HG03135 (cell line): Measurements from ENCODE around the gene FAM20A.
"Not testable (repeated sequence)": the region's sequence is repeated elsewhere in the genome, so short reads cannot be mapped to it uniquely, and the experiment has no call there.

Experiments
- ATAC-seq: cut with Tn5 transposase; IDR thresholded peaks from one replicate; pipeline ENCODE4 v1.9.1; 2021; ENCODE audit warnings: mild to moderate bottlenecking, moderate library complexity; ENCODE audit not compliant: unreplicated experiment

FAM20A gene

GRCh38 chr17:68533887-68534694 lies 67.1 kb downstream of the FAM20A start:
- ATAC-seq: no peak

- no peak for ATAC-seq
Measured at GRCh38 chr17:68532826-68533225, 68.3 kb downstream of the FAM20A start.

- no peak for ATAC-seq
Measured at GRCh38 chr17:68531252-68531651, 69.9 kb downstream of the FAM20A start.

GRCh38 chr17:68527314-68527713 lies 73.9 kb downstream of the FAM20A start:
- no peak for ATAC-seq

GRCh38 chr17:68526548-68526947 lies 74.6 kb downstream of the FAM20A start:
- ATAC-seq: no peak

- ATAC-seq: no peak
Measured at GRCh38 chr17:68522266-68522665, 78.9 kb downstream of the FAM20A start.

- no peak for ATAC-seq
Measured at GRCh38 chr17:68519911-68520310, 81.3 kb downstream of the FAM20A start.

- ATAC-seq: not testable (repeated sequence)
Measured at GRCh38 chr17:68519051-68519450, 82.1 kb downstream of the FAM20A start.

- ATAC-seq: no peak
Measured at GRCh38 chr17:68518063-68518815, 82.9 kb downstream of the FAM20A start.

GRCh38 chr17:68517605-68518004 lies 83.6 kb downstream of the FAM20A start:
- ATAC-seq: not testable (repeated sequence)

GRCh38 chr17:68516732-68517131 lies 84.4 kb downstream of the FAM20A start:
- no peak for ATAC-seq

GRCh38 chr17:68514831-68515635 lies 86.1 kb downstream of the FAM20A start:
- no peak for ATAC-seq

GRCh38 chr17:68513932-68514331 lies 87.2 kb downstream of the FAM20A start:
- no peak for ATAC-seq

- no peak for ATAC-seq
Measured at GRCh38 chr17:68512960-68513474, 88.2 kb downstream of the FAM20A start.

- ATAC-seq: peak; percentile 91
Measured at GRCh38 chr17:68512247-68512959, 88.8 kb downstream of the FAM20A start, which contains the start of gene PRKAR1A. Gene PRKAR1A, plus strand, starts transcription at chr17:68512430. Its CDS starts 2,970 bp downstream, at chr17:68515400.

- ATAC-seq: peak; percentile 41
Measured at GRCh38 chr17:68511671-68512246, 89.4 kb downstream of the FAM20A start.

GRCh38 chr17:68511254-68511670 lies 89.9 kb downstream of the FAM20A start:
- ATAC-seq: no peak

GRCh38 chr17:68509141-68510057 lies 91.8 kb downstream of the FAM20A start:
- ATAC-seq: no peak

GRCh38 chr17:68507576-68507975 lies 93.6 kb downstream of the FAM20A start:
- ATAC-seq: no peak
